ENCODE measurements around the gene SLC35F6. TPM values are rescaled to one million over a fixed set of nuclear protein-coding genes. Genes with fewer than 3 reads are reported as not detected.

Gene SLC35F6
- total and polyA plus RNA-seq, 9 of the 15 experiments (the other 6 are each of a cell fraction or from before 2014, with no cell fraction given) = 11.9 to 47.3 (median 22.5) TPM

DNA sequence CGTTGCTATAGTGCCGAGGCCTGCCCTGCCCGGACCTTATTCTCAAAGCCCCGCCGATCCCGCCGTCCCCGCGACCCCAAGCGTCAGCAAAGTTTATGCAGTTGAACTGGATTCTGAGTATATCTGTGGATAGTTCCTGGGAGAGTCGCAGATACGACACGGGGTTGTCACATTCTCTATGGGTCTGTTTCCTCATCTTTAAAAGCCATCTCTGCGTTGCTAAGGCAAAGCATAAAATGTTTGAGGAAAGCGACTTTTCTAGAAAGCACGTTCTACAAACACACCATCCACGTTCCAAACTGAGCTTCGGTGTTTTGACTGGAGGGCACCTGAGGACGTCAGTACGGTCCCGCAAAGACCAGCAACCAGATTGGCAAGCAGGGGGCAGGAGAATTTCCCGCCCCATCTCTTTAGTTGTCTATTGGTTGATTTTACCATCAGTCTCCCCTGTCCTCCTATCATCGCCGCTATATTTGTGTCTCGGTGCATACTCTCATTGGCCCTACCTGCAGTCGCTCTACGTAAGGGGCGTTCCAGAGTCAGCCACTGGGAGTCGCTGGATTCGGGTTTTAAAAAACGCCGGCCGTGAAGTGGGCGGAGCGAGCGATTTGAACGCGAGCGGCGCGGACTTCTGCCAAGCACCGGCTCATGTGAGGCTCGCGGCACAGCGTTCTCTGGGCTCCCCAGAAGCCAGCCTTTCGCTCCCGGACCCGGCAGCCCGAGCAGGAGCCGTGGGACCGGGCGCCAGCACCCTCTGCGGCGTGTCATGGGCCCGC is 21.5 kb downstream of the SLC35F6 start, which contains the start of gene CENPA (continued):
- TF ChIP-seq, protein P1, sequence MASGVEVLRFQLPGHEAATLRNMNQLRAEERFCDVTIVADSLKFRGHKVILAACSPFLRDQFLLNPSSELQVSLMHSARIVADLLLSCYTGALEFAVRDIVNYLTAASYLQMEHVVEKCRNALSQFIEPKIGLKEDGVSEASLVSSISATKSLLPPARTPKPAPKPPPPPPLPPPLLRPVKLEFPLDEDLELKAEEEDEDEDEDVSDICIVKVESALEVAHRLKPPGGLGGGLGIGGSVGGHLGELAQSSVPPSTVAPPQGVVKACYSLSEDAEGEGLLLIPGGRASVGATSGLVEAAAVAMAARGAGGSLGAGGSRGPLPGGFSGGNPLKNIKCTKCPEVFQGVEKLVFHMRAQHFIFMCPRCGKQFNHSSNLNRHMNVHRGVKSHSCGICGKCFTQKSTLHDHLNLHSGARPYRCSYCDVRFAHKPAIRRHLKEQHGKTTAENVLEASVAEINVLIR (CRISPR knock-in tag; IDR thresholded peaks at IDR 0.05) = peak; percentile 34; the same call in 1 of the 2 replicates
- TF ChIP-seq, protein P2, sequence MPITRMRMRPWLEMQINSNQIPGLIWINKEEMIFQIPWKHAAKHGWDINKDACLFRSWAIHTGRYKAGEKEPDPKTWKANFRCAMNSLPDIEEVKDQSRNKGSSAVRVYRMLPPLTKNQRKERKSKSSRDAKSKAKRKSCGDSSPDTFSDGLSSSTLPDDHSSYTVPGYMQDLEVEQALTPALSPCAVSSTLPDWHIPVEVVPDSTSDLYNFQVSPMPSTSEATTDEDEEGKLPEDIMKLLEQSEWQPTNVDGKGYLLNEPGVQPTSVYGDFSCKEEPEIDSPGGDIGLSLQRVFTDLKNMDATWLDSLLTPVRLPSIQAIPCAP (CRISPR knock-in tag; IDR thresholded peaks at IDR 0.05; ENCODE audit: borderline replicate concordance) = no peak
- TF ChIP-seq POLR2AphosphoS5 (IDR thresholded peaks at IDR 0.05; ENCODE audit: control insufficient read depth, insufficient read depth, low read depth, low read length) (peak; percentile 87), SP2 (IDR thresholded peaks at IDR 0.05; ENCODE audit: extremely low read depth, low read depth, low read length, poor library complexity, severe bottlenecking) (peak; percentile 93), FOXA3 (CRISPR knock-in tag; conservative IDR thresholded peaks at IDR 0.05 in 1 of 2, IDR thresholded peaks at IDR 0.05 in 1 of 2) (no peak), MYBL2 (IDR thresholded peaks at IDR 0.05; ENCODE audit: low read depth) (peak; percentile 99), MYBL2 (CRISPR knock-in tag; IDR thresholded peaks at IDR 0.05; ENCODE audit: borderline replicate concordance) (peak; percentile 90; the same call in 1 of the 2 replicates), BRD4 (IDR thresholded peaks at IDR 0.05) (no peak), MTA1 (IDR thresholded peaks at IDR 0.05; ENCODE audit: borderline replicate concordance) (no peak), TRIM24 (IDR thresholded peaks at IDR 0.05) (peak in 1 of 2 experiments; percentile 27; a peak in 1 of 4 replicates), SAFB (IDR thresholded peaks at IDR 0.05; ENCODE audit: borderline replicate concordance, low read depth, low read length) (no peak), HNRNPLL (IDR thresholded peaks at IDR 0.05; ENCODE audit: low read depth, low read length, poor library complexity, severe bottlenecking) (peak; percentile 66), ZNF76 (CRISPR knock-in tag; IDR thresholded peaks at IDR 0.05; ENCODE audit: borderline replicate concordance) (no peak), ATF7 (IDR thresholded peaks at IDR 0.05) (peak; percentile 89), GABPB2 (CRISPR knock-in tag; conservative IDR thresholded peaks at IDR 0.05) (no peak), SREBF1 (IDR thresholded peaks at IDR 0.05; ENCODE audit: borderline replicate concordance, low read depth, low read length) (0 out of 2 replicates have a peak, but pooled peaks have one; percentile 20), KDM4B (IDR thresholded peaks at IDR 0.05; ENCODE audit: borderline replicate concordance in 2 of 2, low read depth in 1 of 2) (no peak), ZNF695 (CRISPR knock-in tag; IDR thresholded peaks at IDR 0.05) (no peak), POLR2A (conservative IDR thresholded peaks at IDR 0.05) (peak; percentile 88), NEUROD1 (IDR thresholded peaks at IDR 0.05; ENCODE audit: borderline replicate concordance, low read depth, low read length, partially characterized antibody) (peak; percentile 99), JUND (IDR thresholded peaks at IDR 0.05; ENCODE audit: borderline replicate concordance, low read depth, low read length) (no peak; the same call in 1 of the 2 replicates), JUND (tag; IDR thresholded peaks at IDR 0.05; ENCODE audit: borderline replicate concordance, low read depth, low read length) (no peak)
- TF ChIP-seq, protein P3, sequence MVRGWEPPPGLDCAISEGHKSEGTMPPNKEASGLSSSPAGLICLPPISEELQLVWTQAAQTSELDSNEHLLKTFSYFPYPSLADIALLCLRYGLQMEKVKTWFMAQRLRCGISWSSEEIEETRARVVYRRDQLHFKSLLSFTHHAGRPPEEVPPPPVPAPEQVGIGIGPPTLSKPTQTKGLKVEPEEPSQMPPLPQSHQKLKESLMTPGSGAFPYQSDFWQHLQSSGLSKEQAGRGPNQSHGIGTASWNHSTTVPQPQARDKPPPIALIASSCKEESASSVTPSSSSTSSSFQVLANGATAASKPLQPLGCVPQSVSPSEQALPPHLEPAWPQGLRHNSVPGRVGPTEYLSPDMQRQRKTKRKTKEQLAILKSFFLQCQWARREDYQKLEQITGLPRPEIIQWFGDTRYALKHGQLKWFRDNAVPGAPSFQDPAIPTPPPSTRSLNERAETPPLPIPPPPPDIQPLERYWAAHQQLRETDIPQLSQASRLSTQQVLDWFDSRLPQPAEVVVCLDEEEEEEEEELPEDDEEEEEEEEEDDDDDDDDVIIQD (CRISPR knock-in tag; IDR thresholded peaks at IDR 0.05) = 0 out of 2 replicates have a peak, but pooled peaks have one; percentile 67
- TF ChIP-seq, protein P4, sequence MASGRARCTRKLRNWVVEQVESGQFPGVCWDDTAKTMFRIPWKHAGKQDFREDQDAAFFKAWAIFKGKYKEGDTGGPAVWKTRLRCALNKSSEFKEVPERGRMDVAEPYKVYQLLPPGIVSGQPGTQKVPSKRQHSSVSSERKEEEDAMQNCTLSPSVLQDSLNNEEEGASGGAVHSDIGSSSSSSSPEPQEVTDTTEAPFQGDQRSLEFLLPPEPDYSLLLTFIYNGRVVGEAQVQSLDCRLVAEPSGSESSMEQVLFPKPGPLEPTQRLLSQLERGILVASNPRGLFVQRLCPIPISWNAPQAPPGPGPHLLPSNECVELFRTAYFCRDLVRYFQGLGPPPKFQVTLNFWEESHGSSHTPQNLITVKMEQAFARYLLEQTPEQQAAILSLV (tag; IDR thresholded peaks at IDR 0.05) = no peak

All from K562 (cell line).